K562 (cell line): Measurements from ENCODE around the gene ST6GAL1. TPM values are rescaled to one million over a fixed set of nuclear protein-coding genes. Genes with fewer than 3 reads are reported as not detected.

Source experiments
- BRCA1 ChIP-seq, 2 experiments: fragments of 450-650 bp in 1 of 2; sonication (generic) in 1 of 2; formaldehyde crosslinking in 1 of 2; IDR thresholded peaks; 2 replicates each; pipeline versions ENCODE4 v1.5.0 to v1.6.1; 2017 to 2020; ENCODE audit warnings: mild to moderate bottlenecking in 1 of 2, missing genetic modification reagents in 1 of 2
- EWSR1 ChIP-seq: fragments of 450-650 bp; IDR thresholded peaks from 2 replicates; pipeline ENCODE4 v1.6.1; 2018; ENCODE audit warnings: borderline replicate concordance, mild to moderate bottlenecking, low read depth, moderate library complexity; ENCODE audit not compliant: partially characterized antibody
- HDAC3 ChIP-seq: fragments of 450-650 bp; IDR thresholded peaks from 2 replicates; pipeline ENCODE4 v1.6.1; 2018; ENCODE audit warnings: borderline replicate concordance, mild to moderate bottlenecking, moderate library complexity; ENCODE audit not compliant: partially characterized antibody
- MAFF ChIP-seq: IDR thresholded peaks from 2 replicates; pipeline ENCODE4 v1.6.1; 2012; ENCODE audit warnings: low read length, improper control_type of control experiment
- NCOA2 ChIP-seq, 2 experiments: fragments of 450-650 bp; IDR thresholded peaks; 2 replicates each; pipeline ENCODE4 v1.6.1; 2018; ENCODE audit warnings: mild to moderate bottlenecking in 2 of 2, moderate library complexity in 1 of 2; ENCODE audit not compliant: partially characterized antibody in 2 of 2
- PHF8 ChIP-seq: fragments of 200-600 bp; sonication (generic); IDR thresholded peaks from 2 replicates; pipeline ENCODE4 v1.6.1; 2012; ENCODE audit warnings: mixed run types, mild to moderate bottlenecking, inconsistent platforms, low read length, moderate library complexity, borderline replicate concordance
- RAD21 ChIP-seq, 2 experiments: fragments of 250-450 bp in 1 of 2; fragments of 450-650 bp in 1 of 2; sonication (Bioruptor Pico) in 1 of 2; formaldehyde crosslinking in 1 of 2; IDR thresholded peaks in 1 of 2; conservative IDR thresholded peaks in 1 of 2; 2 replicates each; pipeline versions ENCODE4 v1.4.0 to v1.8.0; 2020 to 2022; ENCODE audit warnings: mild to moderate bottlenecking in 2 of 2, moderate library complexity in 1 of 2
- SOX6 ChIP-seq: fragments of 450-650 bp; IDR thresholded peaks from 2 replicates; pipeline ENCODE4 v1.6.1; 2014; ENCODE audit warnings: mild to moderate bottlenecking
- STAT5A ChIP-seq: IDR thresholded peaks from 2 replicates; pipeline ENCODE4 v1.6.1; 2012; ENCODE audit warnings: low read length, inconsistent platforms, borderline replicate concordance
- U2AF1 ChIP-seq: fragments of 200-400 bp; formaldehyde crosslinking; optimal IDR thresholded peaks from 2 replicates; pipeline ENCODE3; 2017; ENCODE audit warnings: mild to moderate bottlenecking, low read depth, low read length, moderate library complexity
- YY1 ChIP-seq, 3 experiments: IDR thresholded peaks; 2 replicates each; pipeline ENCODE4 v1.6.1; 2011; ENCODE audit warnings: low read length in 2 of 3, mild to moderate bottlenecking in 2 of 3, moderate library complexity in 2 of 3, borderline replicate concordance in 1 of 3, control low read depth in 1 of 3, low read depth in 1 of 3; ENCODE audit not compliant: insufficient read depth in 3 of 3, insufficient replicate concordance in 2 of 3, control insufficient read depth in 1 of 3, insufficient read length in 1 of 3; ENCODE audit errors: extremely low read depth in 1 of 3
- ZBED1 ChIP-seq: IDR thresholded peaks from 2 replicates; pipeline ENCODE4 v1.6.1; 2014
- ZNF124 ChIP-seq: sonication (generic); formaldehyde crosslinking; IDR thresholded peaks from 2 replicates; pipeline ENCODE4 v1.8.1; 2022; ENCODE audit warnings: missing genetic modification reagents
- ZNF175 ChIP-seq: fragments of 200-800 bp; sonication (Bioruptor generic); IDR thresholded peaks from 2 replicates; pipeline ENCODE4 v1.6.1; 2016; ENCODE audit warnings: low read depth, mild to moderate bottlenecking, missing genetic modification characterization, missing compliant biosample characterization
- ZNF699 ChIP-seq: fragments of 250-450 bp; sonication (Bioruptor Pico); IDR thresholded peaks from 2 replicates; pipeline ENCODE4 v1.8.0; 2021; ENCODE audit warnings: mild to moderate bottlenecking, moderate library complexity; ENCODE audit not compliant: insufficient replicate concordance
- ZNF785 ChIP-seq: fragments of 250-450 bp; sonication (Bioruptor Pico); IDR thresholded peaks from 2 replicates; pipeline ENCODE4 v1.4.0; 2020; ENCODE audit warnings: mild to moderate bottlenecking
- polyA plus RNA-seq, 8 experiments: library from polyadenylated mRNA; depleted of rRNA in 4 of 8; stranded (reverse) in 5 of 8; unstranded in 3 of 8; fragments of >200 nt; fragmentation: Nextera tagmentation in 2 of 8; fragmentation: Illumina TruSeq in 1 of 8; extraction: Ambion mirVana in 2 of 8; extraction: Trizol in 1 of 8; gene quantifications; 2 replicates each; pipeline versions ENCODE4 v1.2.1 to v1.2.3, GENCODE V29; 2011 to 2014; ENCODE audit warnings: inconsistent platforms in 1 of 8, missing spikeins in 1 of 8
- total RNA-seq, 7 experiments: library from RNA; depleted of rRNA in 6 of 7; stranded (reverse); fragments of >200 nt in 6 of 7; fragmentation: Illumina TruSeq in 2 of 7; extraction: Trizol in 2 of 7; gene quantifications; 2 replicates each; pipeline versions ENCODE4 v1.2.1 to v1.2.3, GENCODE V29; 2011 to 2021; ENCODE audit warnings: low replicate concordance in 1 of 7
- TF ChIP-seq, protein P1 (sequence below), 2 experiments: fragments of 200-800 bp in 1 of 2; sonication (Bioruptor generic) in 1 of 2; sonication (generic) in 1 of 2; formaldehyde crosslinking in 1 of 2; IDR thresholded peaks in 1 of 2; conservative IDR thresholded peaks in 1 of 2; 2 replicates each; pipeline versions ENCODE4 v1.5.0 to v1.6.1; 2016 to 2020; ENCODE audit warnings: missing compliant biosample characterization in 1 of 2, missing genetic modification characterization in 1 of 2, missing genetic modification reagents in 1 of 2
- TF ChIP-seq, protein P2 (sequence below): sonication (generic); formaldehyde crosslinking; IDR thresholded peaks from 2 replicates; pipeline ENCODE4 v1.8.1; 2023; ENCODE audit warnings: mild to moderate bottlenecking, missing genetic modification reagents, moderate library complexity
- TF ChIP-seq, protein P3 (sequence below): fragments of 250-450 bp; sonication (Bioruptor Pico); IDR thresholded peaks from 2 replicates; pipeline ENCODE4 v1.8.0; 2021; ENCODE audit warnings: mild to moderate bottlenecking, moderate library complexity

ST6GAL1 gene
- total and polyA plus RNA-seq, 9 of the 15 experiments (the other 6 are each of a cell fraction or from before 2014, with no cell fraction given): 31.9 to 145 (median 71.0) TPM

GRCh38 chr3:186930641-186931531, 560 bp downstream of the ST6GAL1 start (continued):
- TF ChIP-seq STAT5A (no peak), RAD21 (CRISPR knock-in tag; conservative IDR thresholded peaks at IDR 0.05 in 1 of 2, IDR thresholded peaks at IDR 0.05 in 1 of 2) (peak; percentile 33 to 55), MAFF (no peak), SOX6 (peak; percentile 80), U2AF1 (no peak), PHF8 (peak; percentile 67; the same call in 1 of the 2 replicates), ZNF699 (CRISPR knock-in tag) (no peak), ZNF124 (no peak), BRCA1 (IDR thresholded peaks at IDR 0.05) (no peak), BRCA1 (CRISPR knock-in tag; IDR thresholded peaks at IDR 0.05) (no peak), ZNF175 (CRISPR knock-in tag) (peak; percentile 29; the same call in 1 of the 2 replicates), YY1 (IDR thresholded peaks at IDR 0.05; ENCODE audit: borderline replicate concordance in 1 of 3, control insufficient read depth in 1 of 3, extremely low read depth in 1 of 3, insufficient read depth in 3 of 3, insufficient read length in 1 of 3, insufficient replicate concordance in 2 of 3, low read depth in 1 of 3, low read length in 2 of 3) (peak in 2 of 3 experiments; percentile 58 to 79), ZNF785 (no peak), EWSR1 (no peak), HDAC3 (no peak), ZBED1 (0 out of 2 replicates have a peak, but pooled peaks have one; percentile 38), NCOA2 (IDR thresholded peaks at IDR 0.05; ENCODE audit: partially characterized antibody in 2 of 2) (no peak)
- TF ChIP-seq, protein P1, sequence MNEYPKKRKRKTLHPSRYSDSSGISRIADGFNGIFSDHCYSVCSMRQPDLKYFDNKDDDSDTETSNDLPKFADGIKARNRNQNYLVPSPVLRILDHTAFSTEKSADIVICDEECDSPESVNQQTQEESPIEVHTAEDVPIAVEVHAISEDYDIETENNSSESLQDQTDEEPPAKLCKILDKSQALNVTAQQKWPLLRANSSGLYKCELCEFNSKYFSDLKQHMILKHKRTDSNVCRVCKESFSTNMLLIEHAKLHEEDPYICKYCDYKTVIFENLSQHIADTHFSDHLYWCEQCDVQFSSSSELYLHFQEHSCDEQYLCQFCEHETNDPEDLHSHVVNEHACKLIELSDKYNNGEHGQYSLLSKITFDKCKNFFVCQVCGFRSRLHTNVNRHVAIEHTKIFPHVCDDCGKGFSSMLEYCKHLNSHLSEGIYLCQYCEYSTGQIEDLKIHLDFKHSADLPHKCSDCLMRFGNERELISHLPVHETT (CRISPR knock-in tag; conservative IDR thresholded peaks at IDR 0.05 in 1 of 2, IDR thresholded peaks at IDR 0.05 in 1 of 2): no peak
- TF ChIP-seq, protein P2, sequence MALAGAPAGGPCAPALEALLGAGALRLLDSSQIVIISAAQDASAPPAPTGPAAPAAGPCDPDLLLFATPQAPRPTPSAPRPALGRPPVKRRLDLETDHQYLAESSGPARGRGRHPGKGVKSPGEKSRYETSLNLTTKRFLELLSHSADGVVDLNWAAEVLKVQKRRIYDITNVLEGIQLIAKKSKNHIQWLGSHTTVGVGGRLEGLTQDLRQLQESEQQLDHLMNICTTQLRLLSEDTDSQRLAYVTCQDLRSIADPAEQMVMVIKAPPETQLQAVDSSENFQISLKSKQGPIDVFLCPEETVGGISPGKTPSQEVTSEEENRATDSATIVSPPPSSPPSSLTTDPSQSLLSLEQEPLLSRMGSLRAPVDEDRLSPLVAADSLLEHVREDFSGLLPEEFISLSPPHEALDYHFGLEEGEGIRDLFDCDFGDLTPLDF: no peak
- TF ChIP-seq, protein P3, sequence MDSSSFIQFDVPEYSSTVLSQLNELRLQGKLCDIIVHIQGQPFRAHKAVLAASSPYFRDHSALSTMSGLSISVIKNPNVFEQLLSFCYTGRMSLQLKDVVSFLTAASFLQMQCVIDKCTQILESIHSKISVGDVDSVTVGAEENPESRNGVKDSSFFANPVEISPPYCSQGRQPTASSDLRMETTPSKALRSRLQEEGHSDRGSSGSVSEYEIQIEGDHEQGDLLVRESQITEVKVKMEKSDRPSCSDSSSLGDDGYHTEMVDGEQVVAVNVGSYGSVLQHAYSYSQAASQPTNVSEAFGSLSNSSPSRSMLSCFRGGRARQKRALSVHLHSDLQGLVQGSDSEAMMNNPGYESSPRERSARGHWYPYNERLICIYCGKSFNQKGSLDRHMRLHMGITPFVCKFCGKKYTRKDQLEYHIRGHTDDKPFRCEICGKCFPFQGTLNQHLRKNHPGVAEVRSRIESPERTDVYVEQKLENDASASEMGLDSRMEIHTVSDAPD (CRISPR knock-in tag): no peak
